CD4-positive, alpha-beta T cell treated with Interleukin-4 for 4 hours (primary cell): Measurements from ENCODE around the gene NUP93.
A peak's percentile ranks its signal among the peaks of the same experiment; 100 is the strongest.
"Not testable (repeated sequence)": the region's sequence is repeated elsewhere in the genome, so short reads cannot be mapped to it uniquely, and the experiment has no call there.

Experiments
- DNase-seq: peaks from one replicate; pipeline ENCODE4 v3.0.0-alpha.2; 2020

NUP93 gene

DNA sequence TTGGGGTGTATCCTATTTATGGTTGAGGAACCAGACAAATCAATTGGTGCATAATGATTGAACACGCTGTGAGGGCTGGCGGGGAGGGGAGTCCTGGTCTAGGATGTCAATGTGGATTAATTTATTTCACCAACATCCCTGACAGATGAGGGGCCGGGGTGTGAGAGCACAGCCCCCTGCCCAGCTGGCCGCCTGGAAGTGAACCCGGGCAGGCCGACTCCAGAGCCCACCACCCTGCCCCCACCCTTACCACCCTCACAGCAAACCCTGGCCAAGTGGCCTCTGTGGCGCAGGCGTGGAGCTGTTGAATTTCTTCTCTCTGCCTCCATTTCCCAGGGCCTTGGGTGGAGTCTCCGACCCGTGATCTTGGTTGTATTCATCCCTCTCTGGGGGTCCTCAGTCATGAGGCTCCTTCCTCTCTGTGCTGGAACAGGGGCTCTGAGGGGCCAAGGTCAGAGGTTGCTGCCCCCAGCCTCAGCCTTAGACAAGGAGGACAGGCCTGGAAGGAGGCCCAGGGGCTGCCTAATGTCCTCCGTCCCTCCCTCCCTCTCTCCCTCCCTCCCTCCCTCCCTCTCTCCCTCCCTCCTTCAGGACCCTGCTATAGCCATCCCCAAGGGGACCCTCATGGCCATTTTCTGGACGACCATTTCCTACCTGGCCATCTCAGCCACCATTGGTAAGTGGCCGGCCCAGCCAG lies 147.7 kb downstream of the NUP93 start:
- no peak for DNase-seq

DNA sequence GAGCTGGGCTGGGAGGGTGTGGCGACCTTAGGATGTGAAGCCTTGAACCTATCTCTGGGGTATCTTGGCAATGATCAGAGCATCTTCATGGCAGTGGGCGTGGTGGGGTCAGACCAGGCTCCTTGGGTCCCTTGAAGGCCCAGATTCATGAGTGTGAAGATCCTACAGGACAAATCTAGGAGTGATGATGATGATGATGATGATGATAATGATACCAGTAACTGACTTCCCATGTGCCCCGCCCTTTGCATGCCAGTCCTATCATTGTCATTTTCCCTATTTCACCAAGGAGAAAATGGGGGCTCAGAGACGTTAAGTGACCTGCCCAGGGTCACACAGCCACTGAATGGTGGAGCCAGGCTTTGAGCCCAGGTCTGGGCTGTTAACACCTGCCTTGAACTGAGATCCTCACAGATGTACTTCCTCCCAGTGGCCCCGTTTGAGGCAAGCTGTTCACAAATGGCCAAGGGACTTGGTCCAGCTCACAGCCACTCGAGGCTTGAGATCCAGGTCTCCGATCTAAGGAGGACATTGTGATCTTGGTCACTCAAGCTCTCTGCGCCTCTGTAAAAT lies 148.4 kb downstream of the NUP93 start:
- no peak for DNase-seq

DNA sequence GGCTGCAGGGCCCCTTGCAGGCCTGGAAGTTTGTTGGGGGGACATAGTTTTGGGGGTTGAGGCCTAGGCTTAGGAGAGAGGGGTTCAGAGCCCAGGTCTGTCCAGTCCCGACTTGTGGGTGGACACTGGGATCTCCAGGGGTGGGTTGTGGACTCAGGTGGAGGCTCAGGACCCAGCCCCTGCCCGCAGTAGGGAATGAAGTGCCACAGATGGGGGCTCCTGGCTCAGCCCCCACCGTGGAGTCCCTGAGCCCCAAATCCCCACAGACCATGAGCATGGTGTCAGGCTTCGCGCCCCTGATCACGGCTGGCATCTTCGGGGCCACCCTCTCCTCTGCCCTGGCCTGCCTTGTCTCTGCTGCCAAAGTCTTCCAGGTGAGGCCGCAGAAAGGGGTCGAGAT lies 149.3 kb downstream of the NUP93 start:
- DNase-seq: no peak

DNA sequence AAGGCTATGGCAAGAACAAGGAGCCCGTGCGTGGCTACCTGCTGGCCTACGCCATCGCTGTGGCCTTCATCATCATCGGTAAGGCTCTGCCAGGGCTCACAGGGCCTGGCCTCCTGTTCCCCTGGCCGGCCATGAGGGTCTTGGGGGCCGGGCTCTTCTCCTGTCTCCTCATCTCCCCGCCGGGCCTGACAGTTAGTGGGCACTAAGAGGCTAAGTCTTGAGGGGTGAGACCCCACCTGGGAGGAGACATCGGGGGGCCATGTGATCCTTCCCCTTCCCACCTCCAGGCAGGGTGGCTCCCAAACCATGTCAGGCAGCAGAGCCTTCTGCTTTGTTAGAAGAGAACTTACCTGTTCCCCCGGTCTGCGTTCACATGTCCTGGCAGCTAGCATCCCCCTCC lies 150.2 kb downstream of the NUP93 start:
- DNase-seq: no peak

DNA sequence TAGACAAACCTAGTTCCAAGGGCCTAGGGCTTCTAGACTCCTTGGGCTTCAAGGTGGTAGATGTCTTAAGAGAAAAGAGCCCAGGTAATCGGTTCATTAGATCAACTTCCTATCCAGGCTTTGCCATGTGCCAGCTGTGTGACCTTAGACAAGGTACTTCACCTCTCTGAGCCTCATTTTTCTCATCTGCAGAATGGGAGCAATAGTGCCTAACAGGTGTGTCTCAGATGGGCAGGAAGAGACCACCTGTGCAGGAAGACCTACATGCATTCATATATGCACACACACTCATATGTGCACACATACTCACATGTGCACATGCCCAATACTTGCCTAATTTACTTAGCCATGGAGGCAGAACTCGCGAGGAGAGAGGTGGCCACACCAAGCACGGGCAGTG lies 150.8 kb downstream of the NUP93 start:
- no peak for DNase-seq

DNA sequence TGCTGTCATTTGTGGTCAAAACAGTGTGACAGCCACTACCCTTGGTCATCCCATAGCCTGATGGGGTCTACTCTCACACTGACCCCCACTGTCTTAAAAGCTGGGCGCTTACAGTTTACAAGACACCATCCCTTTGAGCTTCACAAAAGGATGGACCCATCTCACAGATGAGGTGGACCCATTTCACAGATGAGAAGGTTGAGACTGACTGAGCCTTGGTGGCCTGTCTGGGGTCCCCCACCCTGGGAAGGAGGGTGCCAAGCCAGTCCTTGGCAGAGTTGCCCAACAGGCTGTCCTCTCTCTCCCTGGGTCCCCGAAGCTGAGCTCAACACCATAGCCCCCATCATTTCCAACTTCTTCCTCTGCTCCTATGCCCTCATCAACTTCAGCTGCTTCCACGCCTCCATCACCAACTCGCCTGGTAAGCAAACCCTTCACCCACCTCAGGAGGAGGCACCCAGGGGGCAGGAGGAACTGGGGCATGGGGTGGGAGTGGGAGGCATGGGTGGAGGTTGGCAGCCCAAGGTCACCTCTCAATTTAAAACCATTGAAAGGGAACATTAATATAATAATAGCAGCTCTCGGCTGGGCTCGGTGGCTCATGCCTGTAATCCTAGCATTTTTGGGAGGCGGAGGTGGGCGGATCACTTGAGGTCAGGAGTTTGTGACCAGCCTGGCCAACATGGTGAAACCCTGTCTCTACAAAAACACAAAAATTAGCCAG lies 152.3 kb downstream of the NUP93 start:
- DNase-seq: no peak

DNA sequence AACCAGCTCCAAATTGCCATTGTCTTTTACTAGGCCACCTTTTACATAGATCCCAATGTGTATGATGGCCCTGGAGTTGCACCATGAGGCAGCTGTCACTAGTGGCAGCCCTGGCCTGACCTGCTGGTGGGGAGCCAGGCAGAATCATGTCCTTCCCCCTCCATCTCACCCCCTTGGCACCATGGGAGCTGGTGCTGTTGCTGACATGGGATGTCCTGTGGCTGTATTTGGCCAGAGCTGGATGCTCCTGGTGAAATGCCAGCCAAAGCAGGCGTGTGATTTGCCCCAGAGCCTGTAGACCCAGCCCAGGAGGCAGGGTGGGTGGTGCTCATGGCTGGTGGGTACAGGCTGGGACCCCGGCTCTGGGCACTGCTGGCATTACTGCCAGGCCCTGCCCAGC lies 153.7 kb downstream of the NUP93 start:
- no peak for DNase-seq

DNA sequence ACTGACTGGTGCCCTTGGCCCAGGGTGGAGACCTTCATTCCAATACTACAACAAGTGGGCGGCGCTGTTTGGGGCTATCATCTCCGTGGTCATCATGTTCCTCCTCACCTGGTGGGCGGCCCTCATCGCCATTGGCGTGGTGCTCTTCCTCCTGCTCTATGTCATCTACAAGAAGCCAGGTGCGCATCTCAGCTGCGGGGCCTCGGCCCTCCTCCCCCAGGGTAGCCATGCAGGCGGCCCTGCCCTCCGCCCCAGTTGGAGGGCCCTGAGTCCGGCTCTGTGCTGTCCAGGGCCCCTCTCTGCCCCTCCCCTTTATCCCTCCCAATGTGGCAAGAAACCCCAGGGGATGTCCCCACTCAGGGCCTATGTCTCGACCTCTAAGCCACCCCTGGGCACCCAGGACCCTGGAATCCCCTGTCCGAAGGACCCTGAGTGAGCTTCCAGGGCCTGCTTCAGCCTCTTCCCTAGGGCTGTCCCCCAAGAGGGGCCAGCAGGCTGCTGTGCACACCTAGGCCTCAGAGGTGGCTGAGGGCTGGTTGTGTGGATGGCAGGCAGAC lies 154.2 kb downstream of the NUP93 start:
- no peak for DNase-seq

DNA sequence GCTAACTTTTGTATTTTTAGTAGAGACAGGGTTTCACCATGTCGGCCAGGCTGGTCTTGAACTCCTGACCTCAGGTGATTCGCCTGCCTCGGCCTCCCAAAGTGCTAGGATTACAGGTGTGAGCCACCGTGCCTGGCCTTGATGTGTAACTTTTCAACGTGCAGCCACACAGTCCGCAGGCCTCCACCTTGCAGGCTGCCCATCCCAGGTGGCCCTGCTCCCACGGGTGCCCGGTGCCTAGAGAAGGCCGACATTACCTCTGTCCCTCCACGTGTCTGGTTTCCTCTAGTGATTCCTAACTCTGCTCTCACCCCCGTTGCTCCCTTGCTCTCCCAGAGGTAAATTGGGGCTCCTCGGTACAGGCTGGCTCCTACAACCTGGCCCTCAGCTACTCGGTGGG lies 155.0 kb downstream of the NUP93 start:
- DNase-seq: not testable (repeated sequence)

DNA sequence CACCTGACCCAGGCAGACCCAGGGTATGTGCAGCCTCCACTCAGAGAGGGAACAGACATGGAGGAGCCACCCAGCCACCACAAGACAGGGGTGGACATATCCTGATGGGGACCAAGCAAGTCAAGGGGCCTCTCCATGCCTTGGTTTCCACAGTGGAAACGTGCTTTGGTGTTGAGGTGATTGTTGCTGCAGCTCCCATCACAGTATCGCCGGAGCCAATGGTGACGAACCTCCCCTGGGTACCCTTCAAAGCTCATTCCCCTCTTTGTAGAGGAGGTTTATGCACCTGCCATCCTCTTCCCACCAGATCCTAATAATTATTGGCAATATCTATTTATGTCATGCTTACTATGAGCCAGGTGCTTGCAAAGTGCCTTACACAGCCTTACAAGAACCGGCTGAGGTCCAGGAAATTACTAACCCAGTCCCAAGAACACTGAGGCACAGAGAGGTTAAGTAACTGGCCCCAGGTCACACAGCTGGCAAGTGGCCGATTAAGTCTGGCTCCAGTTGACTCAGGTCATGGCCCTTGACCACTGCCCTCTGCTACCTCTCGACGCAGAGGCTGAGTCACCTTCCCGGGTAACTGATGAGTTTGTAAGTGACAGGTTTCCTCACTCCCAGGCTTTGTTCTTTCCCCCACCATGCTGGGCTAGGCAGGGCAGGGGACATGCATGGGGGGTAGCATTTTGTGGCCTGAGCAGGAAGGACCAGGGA lies 155.7 kb downstream of the NUP93 start:
- DNase-seq: no peak

DNA sequence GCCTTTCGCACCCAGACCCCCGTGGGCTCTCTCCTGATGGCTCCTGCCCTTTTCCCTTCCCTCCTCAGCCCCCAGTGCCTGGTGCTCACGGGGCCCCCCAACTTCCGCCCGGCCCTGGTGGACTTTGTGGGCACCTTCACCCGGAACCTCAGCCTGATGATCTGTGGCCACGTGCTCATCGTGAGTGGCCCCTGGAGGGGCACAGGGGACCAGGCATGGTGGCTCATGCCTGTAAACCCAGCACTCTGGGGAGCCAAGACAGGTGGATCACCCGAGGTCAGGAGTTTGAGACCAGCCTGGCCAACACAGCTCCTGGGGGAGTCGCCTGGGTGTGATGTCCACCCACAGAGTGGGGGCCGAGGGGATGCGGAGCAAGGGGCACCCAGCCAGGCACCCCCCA lies 156.4 kb downstream of the NUP93 start:
- no peak for DNase-seq

DNA sequence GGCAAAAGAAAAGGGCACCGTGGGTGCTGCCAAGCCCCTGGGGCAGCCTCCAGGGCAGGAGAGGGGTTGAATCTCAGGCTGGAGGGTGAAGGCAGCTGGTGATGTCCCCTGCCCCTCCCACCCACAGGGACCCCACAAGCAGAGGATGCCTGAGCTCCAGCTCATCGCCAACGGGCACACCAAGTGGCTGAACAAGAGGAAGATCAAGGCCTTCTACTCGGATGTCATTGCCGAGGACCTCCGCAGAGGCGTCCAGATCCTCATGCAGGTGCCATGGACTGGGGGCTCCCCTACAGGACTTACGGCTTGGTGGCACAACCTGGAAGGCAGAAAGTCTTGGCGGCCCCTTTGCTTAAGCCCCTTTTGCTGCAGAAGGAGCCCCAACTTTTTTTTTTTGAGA lies 156.9 kb downstream of the NUP93 start:
- DNase-seq: no peak

DNA sequence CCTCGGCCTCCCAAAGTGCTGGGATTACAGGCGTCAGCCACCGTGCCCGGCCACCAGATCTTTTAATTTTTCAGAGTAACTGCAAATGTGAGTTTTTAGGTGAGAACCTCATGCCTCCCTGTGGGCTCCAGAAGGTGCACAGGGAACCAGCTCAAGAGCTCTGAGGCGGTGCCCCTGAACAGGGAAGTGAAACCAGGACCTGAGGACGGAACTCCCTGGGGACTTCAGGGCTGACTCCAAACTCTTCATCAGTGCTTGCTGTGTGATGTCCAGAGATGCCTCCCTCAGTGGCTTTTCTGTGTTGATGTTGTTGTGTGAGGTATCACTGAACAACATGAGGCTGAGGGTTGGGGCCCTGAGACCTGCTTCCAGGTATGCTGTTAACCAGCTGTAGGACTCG lies 158.9 kb downstream of the NUP93 start:
- peak; percentile 5 for DNase-seq

DNA sequence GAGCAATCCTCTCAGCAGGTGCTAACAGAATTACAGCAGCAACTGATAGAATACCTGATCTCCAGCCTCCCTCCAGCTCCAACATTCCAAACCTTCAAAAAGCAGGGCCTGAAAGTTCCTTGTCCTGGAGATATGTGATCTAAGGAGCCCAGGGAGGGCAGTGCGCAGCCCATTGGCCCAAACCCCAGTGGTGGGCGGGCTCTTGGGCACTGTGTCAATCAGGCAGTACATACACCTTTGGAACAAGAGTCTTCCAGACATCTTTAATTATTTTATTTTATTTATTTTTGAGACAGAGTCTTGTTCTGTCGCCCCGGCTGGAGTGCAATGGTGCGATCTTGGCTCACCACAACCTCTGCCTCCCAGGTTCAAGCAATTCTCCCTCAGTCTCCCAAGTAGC lies 159.3 kb downstream of the NUP93 start:
- DNase-seq: no peak

DNA sequence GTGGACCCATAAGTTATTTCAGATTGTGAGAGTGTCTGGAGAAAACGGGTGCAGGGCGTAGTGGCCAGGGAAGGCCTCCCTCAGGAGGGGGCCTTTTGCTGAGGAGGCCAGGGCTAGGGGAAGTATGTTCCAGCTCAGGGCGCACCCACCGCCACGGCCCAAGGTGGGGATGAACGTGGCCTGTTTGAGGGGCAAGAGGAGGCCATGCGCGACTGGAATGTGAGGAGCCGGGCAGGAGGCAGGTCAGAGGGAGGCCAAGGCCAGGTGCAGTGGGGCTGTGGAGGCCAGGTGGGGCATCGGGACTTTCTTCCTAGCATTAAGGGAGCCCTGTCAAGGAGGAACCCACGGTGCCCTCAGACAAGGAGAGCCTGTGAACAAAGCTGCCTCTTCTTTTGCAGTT lies 161.8 kb downstream of the NUP93 start:
- no peak for DNase-seq

DNA sequence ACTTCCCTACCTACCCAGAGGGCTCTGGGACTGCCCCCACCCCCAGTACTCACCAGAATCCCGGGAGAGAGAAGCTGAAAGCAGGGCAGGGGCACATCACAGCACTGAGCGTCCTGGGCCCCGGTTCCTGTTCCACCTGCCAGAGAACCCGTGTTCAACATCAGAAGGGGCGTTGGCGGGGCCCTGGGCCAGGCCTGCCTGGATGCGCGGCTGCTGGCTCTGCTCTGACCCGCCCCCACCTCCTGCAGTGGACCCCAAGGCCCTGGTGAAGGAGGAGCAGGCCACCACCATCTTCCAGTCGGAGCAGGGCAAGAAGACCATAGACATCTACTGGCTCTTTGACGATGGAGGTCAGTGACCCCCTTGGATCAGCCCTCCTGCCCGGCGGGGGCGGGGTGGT lies 162.8 kb downstream of the NUP93 start:
- DNase-seq: no peak

DNA sequence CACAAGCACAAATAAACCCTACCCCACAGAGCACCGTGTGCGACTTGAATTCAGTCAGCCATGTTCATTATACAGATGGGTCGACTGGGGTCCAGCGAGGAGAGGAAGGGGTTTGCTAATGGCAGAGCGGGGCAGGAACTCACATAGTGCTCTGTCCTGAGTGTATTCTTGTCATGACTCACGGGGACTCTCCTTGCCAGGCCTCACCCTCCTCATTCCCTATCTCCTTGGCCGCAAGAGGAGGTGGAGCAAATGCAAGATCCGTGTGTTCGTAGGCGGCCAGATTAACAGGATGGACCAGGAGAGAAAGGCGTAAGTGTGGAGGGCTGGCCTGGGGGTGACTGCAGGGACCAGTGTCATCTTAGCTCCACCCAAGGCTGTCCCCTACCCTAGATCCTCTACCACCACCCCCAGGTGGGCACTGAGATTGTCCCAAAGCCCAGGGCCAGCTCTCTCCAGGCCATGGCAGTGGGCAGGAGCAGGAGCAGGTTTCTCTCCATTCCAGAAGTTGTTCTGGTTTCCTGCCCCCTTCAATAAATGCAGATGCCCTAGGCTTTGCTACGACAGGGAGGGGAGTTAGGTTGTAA lies 164.5 kb downstream of the NUP93 start:
- DNase-seq: no peak

DNA sequence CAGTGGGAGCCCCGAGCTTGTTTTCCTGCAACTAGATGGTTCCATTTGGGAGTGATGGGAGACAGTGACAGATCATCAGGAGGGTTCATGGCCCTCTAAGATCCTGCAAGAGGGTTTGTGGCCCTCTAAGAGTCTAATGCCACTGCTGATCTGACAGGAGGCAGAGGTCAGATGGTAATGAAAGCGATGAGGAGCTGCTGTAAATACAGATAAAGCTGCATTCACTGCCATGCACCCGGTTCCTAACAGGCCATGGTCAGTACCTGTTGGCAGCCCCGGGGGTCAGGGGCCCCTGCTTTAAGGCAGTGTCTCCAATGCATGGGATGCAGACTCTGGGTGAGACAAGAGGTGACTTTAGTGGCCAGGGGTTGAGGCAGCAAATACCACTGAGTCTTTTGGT lies 165.9 kb downstream of the NUP93 start:
- no peak for DNase-seq

DNA sequence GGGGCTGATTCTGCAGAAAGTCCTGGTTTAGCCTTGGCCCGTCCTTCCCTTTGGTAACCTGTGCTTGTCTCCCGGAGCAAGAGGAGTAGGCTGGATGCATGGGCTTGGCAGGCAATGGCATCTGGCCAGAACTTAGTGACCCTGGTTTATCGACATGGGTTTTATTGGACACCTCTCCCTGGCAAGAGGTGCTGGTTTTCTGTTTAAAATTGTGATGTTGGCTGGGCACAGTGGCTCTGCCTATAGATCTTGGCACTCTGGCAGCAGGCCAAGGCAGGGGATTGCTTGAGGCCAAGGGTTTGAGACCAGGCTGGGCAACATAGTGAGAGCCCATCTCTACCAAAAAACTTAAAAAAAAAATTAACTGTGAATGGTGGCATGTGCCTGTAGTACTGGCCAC lies 166.3 kb downstream of the NUP93 start:
- no peak for DNase-seq

DNA sequence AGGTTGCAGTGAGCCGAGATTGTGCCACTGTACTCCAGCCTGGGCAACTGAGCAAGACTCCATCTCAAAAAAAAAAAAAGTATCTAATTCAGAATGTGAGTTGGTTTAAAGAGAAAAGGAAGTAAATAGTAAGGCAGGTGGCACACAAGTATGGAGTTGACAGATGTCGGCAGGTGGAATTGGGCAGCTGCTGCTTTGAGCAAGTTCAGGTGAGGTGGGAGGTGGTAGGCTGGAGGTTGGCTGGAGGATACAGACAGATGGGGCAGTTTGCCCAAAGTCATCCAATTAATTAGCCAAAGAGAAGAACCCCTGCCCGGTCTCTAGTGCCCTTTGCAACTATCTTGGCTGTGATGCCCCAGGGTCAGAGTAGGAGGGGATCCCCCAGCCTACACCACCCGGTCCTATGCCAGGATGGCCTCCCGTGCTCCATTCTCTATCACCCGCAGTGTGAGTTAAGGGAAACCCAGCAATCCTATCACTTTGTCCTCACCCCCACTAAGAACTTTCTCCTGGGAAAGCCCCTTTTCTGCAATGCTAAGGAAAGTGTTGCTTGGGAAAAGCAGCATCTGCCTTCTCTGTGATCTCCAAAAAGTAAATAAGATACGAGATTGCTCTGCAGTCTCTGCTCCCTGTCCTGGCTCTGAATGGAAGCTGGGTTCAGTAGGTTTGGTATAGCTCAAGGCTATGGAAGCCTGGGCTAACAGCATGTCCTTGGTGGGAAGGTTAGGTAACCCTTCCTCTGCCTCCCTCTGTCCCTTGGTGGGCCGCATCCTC lies 167.3 kb downstream of the NUP93 start:
- no peak for DNase-seq

DNA sequence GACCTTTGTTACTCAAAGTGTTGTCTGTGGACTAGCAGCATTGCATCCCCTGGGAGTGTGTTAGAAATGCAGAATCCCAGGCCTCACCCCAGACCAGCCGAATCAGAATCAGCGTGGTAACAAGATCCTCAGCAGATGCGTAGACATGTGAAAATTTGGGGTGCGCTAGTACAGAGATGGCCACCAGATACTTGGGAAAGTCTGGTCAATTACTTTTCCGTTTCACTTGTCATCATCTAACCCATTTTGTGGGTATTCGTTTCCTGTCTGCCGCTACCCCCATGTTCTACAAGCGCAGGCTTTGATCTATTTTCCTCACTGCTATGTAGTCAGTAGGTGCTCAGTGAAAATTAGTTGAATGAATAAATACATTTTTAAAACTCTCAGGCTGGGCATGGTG lies 168.9 kb downstream of the NUP93 start:
- DNase-seq: peak; percentile 8
